HG03025 (cell line): Measurements from ENCODE around the gene CEP164.
"Not testable (repeated sequence)": the region's sequence is repeated elsewhere in the genome, so short reads cannot be mapped to it uniquely, and the experiment has no call there.

ENCODE experiments used
- ATAC-seq: cut with Tn5 transposase; IDR thresholded peaks from one replicate; pipeline ENCODE4 v1.9.1; 2021; ENCODE audit warnings: mild to moderate bottlenecking, moderate library complexity; ENCODE audit not compliant: unreplicated experiment, low FRiP score

CEP164 gene

DNA sequence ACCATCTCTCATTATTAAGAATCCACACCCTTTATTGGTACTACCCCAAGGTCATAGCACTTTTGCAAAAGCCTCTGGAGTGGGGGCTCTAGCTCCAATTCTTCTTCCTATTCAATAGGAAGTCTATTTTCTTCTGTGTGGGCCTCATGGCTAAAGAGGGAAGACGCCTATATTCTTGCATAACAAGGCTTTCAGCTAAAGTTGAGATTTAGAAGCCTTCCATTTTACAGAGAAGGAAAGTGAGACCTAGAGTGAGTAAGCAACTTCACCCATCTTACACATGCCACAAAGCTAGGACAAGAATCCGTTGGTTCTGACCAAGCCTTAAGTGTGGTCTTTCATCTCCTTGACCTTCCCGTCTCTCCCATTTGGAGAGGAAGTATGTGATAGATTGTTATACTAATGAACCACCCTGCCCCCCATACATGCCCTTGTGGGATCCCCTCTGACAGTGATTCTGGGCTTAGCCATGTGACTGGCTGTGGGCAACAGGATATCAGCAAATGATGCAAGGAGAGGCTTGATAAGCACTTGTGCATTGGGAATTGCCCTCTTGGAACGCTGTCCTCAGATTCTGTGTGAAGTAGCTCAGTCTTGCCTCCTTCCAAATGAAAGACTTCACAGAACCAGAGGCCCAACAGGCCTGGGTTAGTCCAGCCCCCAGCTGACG is 23.9 kb upstream of the CEP164 start:
- ATAC-seq = no peak

GRCh38 chr11:117305145-117305544 is 22.5 kb upstream of the CEP164 start:
- ATAC-seq = no peak

GRCh38 chr11:117309310-117309709 is 18.3 kb upstream of the CEP164 start:
- ATAC-seq = no peak

GRCh38 chr11:117313091-117313490 is 14.6 kb upstream of the CEP164 start:
- ATAC-seq = no peak

DNA sequence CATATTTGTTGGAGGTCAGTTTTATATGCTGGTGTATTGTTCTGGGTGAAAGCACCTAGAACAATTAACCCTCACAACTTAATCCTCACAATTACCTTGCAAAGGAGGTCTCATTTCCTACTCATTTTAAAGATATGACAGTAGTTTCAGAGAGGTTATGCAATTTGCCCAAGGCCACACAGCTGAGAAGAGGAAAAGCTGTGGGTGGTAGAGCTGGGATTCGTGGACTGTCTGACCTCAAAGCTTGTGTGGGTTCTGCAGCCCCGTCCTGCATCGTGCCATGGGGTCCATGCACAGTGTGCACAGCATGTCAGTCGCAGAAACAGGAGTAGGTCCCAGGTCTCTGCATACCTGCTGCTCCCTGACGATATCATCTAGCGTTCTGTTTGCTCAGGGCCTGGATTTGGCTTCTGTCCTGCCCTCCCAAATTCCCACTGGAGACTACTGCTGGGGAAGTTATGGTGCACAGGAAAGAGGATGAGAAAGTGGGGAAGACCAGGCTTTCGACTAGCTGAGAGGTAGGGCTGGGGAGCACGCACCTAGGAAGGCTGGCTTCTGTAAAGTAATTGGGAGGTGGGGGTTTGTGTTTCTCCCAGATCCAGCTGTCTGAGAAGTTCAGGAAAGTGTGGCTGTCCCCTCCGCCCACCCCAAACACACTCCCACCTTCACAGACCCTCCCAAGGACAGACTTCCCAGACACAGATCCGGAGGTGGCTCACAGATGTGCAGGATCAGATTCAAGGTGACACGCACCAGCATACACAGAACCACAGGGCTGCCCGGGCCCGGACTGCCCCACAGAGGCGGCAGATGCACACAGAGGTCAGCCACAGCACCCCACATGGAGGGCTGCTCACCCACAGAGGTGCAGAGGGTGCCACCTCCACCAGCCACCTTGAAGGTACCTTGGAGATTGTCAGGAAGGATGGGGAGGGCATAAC is 13.6 kb upstream of the CEP164 start:
- ATAC-seq = no peak

- ATAC-seq = no peak
These were observed 12.8 kb upstream of the CEP164 start for GRCh38 chr11:117314840-117315239.

- no peak for ATAC-seq
These were observed 12.1 kb upstream of the CEP164 start for GRCh38 chr11:117315285-117316196.

DNA sequence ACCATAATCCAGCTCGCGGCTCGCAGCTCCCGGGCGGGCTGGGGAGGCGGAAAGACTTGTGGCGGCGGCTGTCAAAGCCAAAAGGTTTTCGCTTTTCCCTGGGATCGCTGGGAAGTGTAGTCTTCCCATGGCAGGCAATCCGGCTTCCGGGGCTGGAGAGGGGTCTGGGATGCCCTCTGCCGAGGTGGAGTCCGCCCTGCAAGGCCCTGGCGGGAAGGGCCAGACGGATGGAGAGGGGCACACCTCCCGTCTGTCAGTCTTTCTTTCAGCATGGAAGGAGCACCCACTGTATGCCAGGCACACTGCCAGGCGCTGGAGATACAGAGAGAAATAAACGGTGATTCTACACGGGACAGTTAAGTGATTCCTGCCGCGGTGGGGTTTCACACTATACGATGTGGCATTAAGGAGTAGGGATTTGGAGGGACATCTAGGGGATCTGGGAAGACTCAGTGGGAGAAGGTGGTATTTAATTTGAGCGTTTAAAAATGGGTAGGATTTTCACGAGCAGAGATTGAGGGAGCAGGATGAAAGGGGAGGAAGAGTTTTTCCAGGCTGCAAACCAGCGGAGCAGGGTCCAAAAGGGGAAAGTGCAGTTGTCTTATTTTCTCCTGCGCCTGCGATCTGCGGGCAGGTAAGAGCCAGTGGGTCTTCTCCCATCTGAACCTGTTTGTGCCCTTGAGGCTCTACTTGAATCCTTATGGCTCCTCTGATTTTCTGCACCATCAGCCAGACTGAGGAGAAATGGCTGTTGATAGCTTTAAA is 11.3 kb upstream of the CEP164 start, which contains the start of gene BACE1:
BACE1 (minus strand) TSS at position 60 of the 765 bp plus-strand sequence. CDS start 461 bp downstream, outside the sequence.
- no peak for ATAC-seq

GRCh38 chr11:117318738-117319137 is 8.9 kb upstream of the CEP164 start:
- no peak for ATAC-seq

GRCh38 chr11:117319214-117319840 is 8.3 kb upstream of the CEP164 start:
- no peak for ATAC-seq

- not testable (repeated sequence) for ATAC-seq
These were observed 443 bp upstream of the CEP164 start for GRCh38 chr11:117327255-117327566.

DNA sequence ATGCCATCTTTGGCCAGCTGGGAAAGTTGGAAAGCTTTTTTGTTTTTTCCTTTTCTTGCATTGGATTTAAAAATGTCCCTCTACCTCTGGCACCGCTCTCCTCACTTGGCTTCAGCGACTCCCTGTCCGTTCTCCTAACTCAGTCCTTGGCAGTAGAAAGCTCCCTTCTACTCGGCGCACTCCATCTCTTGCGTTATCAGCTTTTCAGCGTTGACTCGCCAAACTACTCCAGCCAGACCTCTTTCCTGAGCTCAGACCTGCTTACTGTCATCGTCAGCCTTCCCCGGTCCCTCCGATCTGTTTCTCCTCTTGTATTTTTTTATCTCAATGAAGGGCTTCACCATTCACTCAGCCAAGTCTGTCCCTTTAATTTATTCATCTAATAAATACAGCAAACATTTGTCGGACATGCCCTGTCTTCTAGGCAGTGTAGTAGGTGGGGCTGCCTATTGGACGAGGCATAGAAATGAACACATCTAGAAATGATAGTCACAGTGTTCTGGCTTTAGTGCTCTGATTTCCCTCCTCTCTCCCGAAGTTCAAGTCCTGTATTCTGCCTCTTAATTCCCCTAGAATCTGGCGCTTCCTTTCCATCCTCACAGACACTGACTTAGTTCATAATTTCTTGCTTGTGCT is 839 bp downstream of the CEP164 start:
- no peak for ATAC-seq

DNA sequence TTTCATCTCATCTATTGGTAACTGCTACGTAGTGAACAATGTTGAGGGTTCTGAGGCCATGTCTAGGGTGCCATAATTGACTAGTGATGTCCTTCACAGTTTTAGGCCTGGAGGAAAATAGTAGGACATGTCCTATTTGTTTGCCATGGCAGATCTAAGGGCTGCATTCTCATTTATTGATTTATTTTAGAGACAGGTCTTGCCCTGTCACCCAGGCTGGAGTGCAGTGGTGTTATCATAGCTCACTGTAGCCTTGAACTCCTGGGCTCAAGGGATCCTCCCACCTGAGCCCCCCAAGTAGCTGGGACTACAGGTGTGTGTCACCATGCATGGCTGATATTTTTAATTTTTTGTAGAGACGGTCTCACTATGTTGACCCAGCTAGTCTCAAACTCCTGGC is 5.2 kb downstream of the CEP164 start:
- ATAC-seq = no peak

DNA sequence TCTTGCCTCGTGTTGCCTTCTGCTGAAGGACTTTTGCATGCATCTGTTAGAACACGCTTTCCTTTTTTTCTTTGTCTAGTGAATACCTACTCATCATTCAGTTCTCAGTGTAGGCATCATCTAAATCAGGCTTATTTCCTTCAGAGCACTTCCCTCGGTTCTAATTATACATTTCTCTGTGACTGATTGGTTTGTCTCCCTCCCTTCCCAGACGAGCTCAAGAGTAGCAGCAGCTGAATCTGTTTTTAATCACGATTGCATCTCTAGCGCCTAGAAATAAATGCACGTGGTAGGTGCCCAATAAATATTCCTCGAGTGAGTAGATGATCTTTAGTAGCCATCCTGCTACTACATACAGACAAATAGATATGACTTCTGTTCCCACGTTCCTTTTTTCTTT is 6.3 kb downstream of the CEP164 start:
- no peak for ATAC-seq

- ATAC-seq = no peak
These were observed 7.2 kb downstream of the CEP164 start for GRCh38 chr11:117334896-117335295.

DNA sequence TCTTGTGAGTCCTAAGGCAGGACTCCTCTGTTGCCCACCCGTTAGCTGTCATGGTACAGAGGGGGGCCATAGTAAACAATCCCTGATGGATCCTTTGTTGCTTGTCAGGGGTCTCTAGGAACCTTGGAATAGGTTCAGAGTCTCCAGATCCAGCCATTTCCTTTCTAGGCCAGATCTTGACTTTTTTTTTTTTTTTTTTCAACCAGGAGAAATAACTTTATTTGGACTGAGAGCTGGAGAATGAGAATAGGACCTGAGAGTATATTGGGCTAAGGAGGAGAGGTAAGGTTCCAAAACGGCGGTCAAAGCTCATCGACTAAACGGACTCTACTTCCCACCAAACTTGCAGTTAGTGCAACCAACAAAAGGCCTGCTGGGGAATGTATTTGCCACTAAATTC is 7.7 kb downstream of the CEP164 start:
- ATAC-seq = no peak

DNA sequence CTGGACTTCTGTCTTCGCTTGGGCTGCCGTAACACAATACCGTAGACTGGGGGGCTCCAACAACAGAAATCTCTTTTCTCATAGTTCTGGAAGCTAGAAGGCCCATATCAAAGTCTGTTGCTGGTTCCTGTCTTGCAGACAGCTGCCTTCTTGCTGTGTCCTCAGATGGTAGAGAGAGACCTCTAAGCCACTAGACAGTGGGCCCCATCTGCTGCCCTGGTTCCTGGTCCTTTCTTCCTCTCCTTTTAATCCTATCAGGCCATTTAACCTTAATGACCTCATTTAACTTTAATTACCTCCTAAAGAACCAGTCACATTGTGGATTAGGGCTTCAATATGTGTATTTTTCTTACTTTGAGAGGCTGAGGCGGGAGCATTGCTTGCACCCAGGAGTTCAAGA is 9.4 kb downstream of the CEP164 start:
- ATAC-seq = no peak

GRCh38 chr11:117345039-117345438 is 17.4 kb downstream of the CEP164 start:
- no peak for ATAC-seq

GRCh38 chr11:117354550-117354949 is 26.9 kb downstream of the CEP164 start:
- ATAC-seq = no peak
